ENCODE measurements around the gene PPP1CB.

The PPP1CB gene

DNA sequence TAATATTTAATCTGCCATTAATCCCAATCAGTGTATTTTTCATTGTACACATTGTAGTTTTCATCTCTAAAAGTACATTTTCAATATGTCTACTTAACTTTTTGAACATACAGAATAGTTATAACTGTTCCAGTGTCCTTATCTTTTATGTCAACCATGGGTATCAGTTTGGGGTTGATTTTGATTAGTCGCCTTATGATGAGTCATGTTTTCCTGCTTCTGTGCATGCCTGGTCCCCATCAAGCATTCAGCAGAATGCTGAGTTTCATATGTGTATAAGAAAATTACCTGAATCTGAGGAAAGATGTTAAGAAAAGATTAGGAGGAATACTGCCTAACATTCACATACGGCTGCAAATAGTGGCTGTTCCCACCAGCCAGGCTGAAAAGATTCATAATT lies 76.8 kb downstream of the PPP1CB start:
- TF ChIP-seq GATA2 (IDR thresholded peaks at IDR 0.05; ENCODE audit: low read depth, low read length) = no peak

DNA sequence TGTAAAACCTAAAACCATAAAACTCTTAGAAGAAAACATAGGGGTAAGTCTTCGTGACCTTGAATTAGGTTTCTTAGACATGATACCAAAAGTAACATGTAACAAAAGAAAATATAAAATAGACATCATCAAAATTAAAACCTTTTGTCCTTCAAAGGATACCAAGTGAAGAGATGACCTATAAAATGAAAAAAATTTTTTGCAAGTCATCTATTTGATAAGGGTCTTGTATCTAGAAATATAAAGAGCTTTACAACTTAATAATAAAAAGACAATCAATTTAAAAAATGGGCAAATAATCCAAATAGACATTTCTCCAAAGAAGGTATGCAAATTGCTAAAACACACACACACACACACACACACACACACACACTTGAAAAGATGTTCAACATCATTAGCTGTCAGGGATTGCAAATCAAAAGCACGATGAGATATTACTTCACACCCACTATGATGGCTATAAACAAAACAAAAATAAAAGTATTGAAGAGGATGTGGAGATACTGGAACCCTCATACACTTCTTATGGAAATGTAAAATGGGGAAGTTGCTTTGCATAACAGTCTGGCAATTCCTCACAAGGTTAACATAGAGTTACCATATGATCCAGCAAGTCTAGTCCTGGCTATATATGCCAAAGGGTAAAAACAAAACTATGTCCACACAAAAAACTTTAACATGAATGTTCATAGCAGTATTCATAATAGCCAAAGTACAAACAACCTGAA lies 82.3 kb downstream of the PPP1CB start:
- TF ChIP-seq GATA3 (IDR thresholded peaks at IDR 0.05; ENCODE audit: low read depth, low read length) (no peak), GATA2 (IDR thresholded peaks at IDR 0.05; ENCODE audit: low read depth, low read length) (no peak)

DNA sequence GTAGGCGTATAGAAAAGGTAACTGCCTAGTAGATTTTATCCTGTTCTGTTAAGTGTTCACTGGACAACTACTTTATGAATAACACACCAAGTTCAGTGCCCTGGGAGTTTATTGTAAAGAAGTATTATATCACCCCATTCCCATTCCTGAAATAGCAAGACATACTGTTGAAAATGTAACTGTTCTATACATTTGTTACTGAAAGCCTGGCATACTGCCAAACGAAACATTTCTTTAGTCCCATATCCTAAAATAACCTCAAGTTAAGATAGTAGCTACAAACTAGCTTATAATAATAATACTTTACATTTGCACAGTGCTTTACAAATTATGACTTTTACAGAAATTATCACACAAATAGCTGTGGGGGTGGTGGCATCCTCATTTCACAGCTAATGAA lies 84.2 kb downstream of the PPP1CB start:
- TF ChIP-seq GATA3 (IDR thresholded peaks at IDR 0.05; ENCODE audit: low read depth, low read length) (no peak), GATA2 (IDR thresholded peaks at IDR 0.05; ENCODE audit: low read depth, low read length) (no peak)

DNA sequence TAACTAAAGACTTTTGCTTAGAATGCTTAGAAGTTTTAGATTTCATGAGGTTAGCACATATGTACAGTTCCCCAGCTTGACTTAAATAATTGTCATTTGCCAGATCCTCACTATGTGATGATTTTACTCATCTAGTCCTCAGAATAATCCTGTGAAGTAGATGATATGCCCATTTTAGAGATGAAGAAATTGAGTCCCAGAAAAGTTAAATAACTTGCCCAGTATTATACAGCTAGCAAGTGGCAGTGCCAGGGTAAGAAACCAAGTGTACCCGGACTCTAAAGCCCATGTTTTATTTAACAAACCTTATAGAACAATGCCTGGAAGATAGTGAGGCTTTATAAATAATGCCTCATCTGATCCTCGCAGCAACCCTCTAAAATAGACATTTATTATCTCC lies 87.3 kb downstream of the PPP1CB start:
- no peak for TF ChIP-seq GATA3 (IDR thresholded peaks at IDR 0.05; ENCODE audit: low read depth, low read length)

DNA sequence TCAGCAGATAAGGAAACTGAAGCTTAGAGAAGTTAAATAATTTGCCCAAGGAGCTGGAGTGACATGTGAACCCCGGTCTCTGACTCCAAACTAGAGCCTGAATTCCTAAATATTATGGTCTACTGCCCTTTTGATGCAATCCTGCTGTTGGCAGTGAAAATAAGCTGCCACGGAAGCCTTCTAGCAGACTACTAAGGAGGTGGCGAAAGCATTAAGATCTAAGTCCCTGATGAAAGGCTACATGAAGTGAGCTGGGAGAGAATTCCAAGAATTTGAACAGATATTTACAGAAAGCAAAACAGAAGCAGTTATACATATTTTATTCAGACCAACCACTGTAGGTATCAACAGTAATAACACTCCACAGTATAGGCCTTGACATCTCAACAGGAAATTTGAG lies 90.4 kb downstream of the PPP1CB start:
- no peak for TF ChIP-seq GATA2 (IDR thresholded peaks at IDR 0.05; ENCODE audit: low read depth, low read length)
- no peak for TF ChIP-seq GATA3 (IDR thresholded peaks at IDR 0.05; ENCODE audit: low read depth, low read length)
